GM12874 (cell line): ENCODE measurements around the gene PLEKHA8.

Source experiments
- TF ChIP-seq, protein P1 (sequence below): IDR thresholded peaks from 2 replicates; pipeline ENCODE4 v1.5.1; 2011; ENCODE audit warnings: low read depth, mild to moderate bottlenecking, control low read depth, low read length, moderate library complexity; ENCODE audit not compliant: insufficient read depth

PLEKHA8 gene

DNA sequence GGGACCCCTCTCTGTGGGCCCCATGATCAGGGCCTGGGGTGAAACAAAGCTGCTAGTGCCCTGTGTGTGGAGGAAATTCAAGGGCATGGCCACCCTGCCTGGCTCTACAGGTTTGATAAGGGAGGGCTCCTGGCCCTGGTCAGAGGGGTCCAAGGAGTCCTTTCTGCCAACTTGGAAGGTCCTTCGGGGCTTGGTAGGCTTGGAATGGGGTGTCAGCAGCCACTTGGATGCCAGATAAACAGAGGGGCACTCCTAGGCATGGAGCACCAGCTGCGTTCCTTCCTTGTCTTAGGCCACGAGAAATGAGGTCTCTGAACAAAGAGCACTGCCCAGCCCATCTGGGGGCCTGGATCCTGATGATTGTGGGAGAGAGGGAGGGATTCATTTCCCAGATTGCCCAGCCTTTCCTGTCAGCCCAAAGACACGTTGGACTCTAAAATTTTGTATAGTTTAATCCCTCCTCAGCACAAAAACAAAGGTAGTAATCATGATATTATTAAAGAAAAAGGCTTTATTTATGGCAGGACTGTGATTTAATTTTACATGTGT, 111.7 kb downstream of the PLEKHA8 start:
- TF ChIP-seq, protein P1, sequence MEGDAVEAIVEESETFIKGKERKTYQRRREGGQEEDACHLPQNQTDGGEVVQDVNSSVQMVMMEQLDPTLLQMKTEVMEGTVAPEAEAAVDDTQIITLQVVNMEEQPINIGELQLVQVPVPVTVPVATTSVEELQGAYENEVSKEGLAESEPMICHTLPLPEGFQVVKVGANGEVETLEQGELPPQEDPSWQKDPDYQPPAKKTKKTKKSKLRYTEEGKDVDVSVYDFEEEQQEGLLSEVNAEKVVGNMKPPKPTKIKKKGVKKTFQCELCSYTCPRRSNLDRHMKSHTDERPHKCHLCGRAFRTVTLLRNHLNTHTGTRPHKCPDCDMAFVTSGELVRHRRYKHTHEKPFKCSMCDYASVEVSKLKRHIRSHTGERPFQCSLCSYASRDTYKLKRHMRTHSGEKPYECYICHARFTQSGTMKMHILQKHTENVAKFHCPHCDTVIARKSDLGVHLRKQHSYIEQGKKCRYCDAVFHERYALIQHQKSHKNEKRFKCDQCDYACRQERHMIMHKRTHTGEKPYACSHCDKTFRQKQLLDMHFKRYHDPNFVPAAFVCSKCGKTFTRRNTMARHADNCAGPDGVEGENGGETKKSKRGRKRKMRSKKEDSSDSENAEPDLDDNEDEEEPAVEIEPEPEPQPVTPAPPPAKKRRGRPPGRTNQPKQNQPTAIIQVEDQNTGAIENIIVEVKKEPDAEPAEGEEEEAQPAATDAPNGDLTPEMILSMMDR = no peak

DNA sequence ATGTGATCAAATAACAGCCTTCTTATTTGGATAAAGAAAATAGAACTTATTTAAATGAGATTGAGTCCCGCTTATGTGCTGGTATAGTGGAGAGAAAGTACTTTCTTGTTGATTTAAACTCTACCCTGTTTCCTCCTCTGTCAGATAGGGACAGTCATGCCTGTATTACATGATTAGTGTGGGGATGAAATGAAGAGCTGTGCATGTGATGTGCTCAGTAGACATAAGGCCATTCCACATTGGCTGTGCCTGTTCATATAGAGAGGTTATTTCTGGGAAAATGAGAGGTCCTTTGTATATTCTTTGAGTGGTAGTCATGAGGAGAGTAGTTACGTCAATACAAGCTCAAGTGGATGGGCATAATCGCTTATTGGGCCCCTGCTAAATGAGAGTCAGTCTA, 112.2 kb downstream of the PLEKHA8 start:
- TF ChIP-seq, protein P1 = no peak

DNA sequence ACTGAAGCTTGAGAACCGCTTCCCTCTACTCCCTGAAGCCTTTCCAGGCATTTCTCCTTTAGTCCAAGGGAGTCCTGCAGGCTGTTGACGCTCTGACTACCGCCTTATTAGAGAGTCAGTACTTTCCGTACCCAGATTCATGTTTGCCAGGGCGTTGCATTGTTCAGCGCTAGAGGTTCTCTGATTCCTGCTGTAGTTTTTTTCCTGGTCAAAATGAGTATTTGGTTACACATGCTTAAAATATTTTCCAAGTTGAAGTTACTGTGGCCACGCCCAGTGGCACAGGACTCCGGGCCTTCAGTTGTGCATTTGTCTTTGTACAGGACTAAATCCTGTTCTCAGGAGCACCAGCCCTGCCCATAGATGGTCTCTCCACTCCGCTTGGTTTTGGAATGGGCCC, 114.5 kb downstream of the PLEKHA8 start:
- TF ChIP-seq, protein P1 = no peak

DNA sequence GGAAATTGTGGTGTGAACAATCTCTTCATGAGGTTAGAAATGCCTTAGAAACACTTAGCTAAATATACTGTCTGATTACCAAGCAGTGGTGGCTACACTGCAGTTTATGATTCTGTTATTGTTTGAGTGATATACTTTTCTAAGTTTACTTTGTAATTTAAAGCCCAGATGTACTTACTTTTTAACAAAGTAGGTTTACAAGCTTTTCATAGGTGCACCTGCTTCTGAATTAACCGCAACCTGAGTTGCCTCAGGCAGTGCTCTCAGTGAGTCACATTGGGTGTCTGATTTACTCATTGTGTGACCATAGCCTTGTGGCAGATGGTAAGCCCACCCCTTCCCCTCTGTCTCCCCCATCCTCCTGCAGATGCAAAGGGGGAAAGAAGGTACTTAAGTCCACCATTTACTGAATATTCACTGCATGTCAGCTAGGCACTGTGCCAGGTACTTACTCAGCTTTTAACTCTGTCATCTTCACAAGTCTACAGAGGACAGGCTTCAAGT, 115.6 kb downstream of the PLEKHA8 start:
- TF ChIP-seq, protein P1 = no peak

DNA sequence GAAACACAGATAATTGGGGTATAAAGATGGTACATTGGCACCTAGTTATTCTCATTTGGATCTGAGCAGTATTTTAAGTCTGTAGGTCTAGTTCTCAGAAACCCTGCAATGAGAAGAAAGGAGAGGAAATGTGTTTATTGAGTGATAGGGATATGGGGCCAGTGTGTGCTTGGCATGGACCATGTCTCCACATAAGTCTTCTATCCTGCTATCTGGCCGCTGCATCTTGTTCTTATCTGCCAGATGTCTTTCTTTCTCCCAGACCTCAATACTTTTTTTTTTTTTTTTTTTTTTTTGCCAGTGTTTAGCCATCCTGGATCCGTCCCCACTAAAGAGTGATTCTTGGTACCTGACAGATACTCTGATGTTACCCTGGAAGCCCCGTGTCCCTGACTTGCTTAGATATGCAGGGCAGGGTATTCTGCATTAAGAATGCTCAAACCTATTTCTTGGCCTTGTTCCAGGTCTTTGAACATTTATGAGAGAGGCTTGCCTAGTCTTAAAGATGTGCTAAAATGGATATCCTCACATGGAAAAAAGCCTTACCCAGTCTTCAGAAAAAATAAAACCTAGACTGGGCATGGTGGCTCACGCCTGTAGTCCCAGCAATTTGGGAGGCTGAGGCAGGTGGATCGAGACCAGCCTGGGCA, 116.6 kb downstream of the PLEKHA8 start:
- TF ChIP-seq, protein P1 = no peak

DNA sequence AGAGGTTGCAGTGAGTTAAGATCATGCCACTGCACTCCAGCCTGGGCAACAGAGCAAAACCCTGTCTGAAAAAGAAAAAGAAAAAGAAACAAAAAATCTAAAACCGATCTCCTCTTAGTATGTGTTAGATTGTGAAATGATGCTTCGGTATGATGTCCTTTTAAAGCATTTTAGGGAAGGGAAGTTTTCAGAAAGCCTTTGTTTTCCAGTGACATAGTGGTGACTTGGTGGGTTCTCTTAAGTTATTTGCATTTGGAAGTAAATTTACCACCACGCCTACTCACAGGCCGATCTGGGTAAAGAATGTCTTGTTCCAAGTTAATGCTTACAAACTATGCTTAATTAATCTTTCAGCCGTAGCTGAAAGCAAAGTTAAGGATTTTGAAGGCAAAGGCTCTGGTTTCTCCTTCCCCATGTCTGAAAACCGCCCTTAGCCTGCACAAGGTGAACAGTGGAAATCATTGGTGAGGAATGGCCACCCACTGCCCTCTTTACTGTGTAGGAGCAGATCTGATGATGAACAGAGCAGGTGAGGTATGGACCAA, 117.3 kb downstream of the PLEKHA8 start:
- TF ChIP-seq, protein P1 = no peak

DNA sequence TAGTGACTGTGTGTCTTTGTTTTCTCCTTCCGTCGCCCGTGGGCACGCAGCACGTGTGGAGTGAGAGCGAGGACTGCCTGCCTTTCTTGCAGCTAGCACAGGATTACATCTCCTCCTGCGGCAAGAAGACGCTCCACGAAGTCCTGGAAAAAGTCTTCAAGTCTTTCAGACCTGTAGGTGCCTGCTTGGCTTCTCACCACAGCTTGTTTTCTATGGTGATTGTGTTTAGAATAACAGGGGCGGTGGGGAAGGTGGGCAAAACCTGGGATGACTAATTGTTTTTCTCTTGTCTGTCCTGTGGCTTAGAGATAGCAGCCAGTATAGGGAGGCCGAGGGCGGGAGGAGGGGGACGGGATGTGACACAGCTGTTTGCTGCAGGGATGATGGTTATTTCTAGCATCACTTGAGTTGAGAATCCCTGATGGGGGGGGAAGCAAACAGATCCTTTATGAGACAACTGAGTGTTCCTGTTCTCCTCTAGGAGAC, 118.0 kb downstream of the PLEKHA8 start:
- TF ChIP-seq, protein P1 = no peak
